Esophagus squamous epithelium (tissue), 4 donors: ENCODE results near the gene CEP295NL.

ENCODE experiments used
- CTCF ChIP-seq, 6 experiments: fragments of 450-650 bp in 4 of 6; fragments of 200-600 bp in 2 of 6; sonication (generic) in 2 of 6; IDR thresholded peaks; one replicate each; pipeline ENCODE4 v1.5.1; 2016 to 2019; ENCODE audit warnings: antibody characterized with exemption in 6 of 6, mild to moderate bottlenecking in 4 of 6, moderate library complexity in 4 of 6
- POLR2A ChIP-seq, 4 donors: fragments of 450-650 bp; IDR thresholded peaks; one replicate each; pipeline ENCODE4 v1.6.1; 2017; ENCODE audit warnings: antibody characterized with exemption in 4 of 4, mild to moderate bottlenecking in 4 of 4, moderate library complexity in 3 of 4

- no peak for TF ChIP-seq CTCF (IDR thresholded peaks at IDR 0.05)
- no peak for TF ChIP-seq POLR2A (IDR thresholded peaks at IDR 0.05)
Observed at GRCh38 chr17:78922816-78923498, 20.0 kb upstream of the CEP295NL start.
